Right lobe of liver (tissue), 6 donors: Measurements from ENCODE around the gene ACCSL. TPM values are rescaled to one million over a fixed set of nuclear protein-coding genes. Genes with fewer than 3 reads are reported as not detected.

ENCODE experiments used
- ATAC-seq, 4 donors: fragments of 200-7000 bp; cut with Tn5 transposase; one replicate each; pipeline ENCODE4 v1.9.1; 2020; ENCODE audit warnings: mild to moderate bottlenecking in 4 of 4, moderate library complexity in 4 of 4
- DNase-seq, 3 donors: peaks; one replicate each; pipeline ENCODE4 v3.0.0-alpha.2; 2020
- H3K27ac ChIP-seq, 3 donors: fragments of 200-600 bp; one replicate each; pipeline ENCODE4 v1.8.0; 2022
- H3K27me3 ChIP-seq, 2 donors: fragments of 200-600 bp; one replicate each; pipeline ENCODE4 v1.8.0; 2022
- H3K36me3 ChIP-seq, 4 donors: fragments of 200-600 bp; sonication (generic) in 1 of 4; one replicate each; pipeline versions ENCODE4 v1.5.1 to v1.8.0; 2017 to 2022; ENCODE audit warnings: control low read depth in 1 of 4
- H3K4me1 ChIP-seq, 4 donors: fragments of 200-600 bp; sonication (generic) in 1 of 4; one replicate each; pipeline versions ENCODE4 v1.5.1 to v1.8.0; 2017 to 2022; ENCODE audit warnings: control low read depth in 1 of 4
- H3K4me3 ChIP-seq, 3 donors: fragments of 200-600 bp; one replicate each; pipeline ENCODE4 v1.8.0; 2022
- H3K9me3 ChIP-seq, 4 donors: fragments of 200-600 bp; sonication (generic) in 1 of 4; one replicate each; pipeline versions ENCODE4 v1.5.1 to v1.8.0; 2017 to 2022; ENCODE audit warnings: control low read depth in 1 of 4
- CTCF ChIP-seq, 4 donors: fragments of 200-600 bp in 3 of 4; fragments of 450-650 bp in 1 of 4; IDR thresholded peaks; one replicate each; pipeline versions ENCODE4 v1.5.1 to v1.8.0; 2016 to 2022; ENCODE audit warnings: antibody characterized with exemption in 4 of 4, mild to moderate bottlenecking in 2 of 4
- POLR2A ChIP-seq: fragments of 450-650 bp; IDR thresholded peaks from one replicate; pipeline ENCODE4 v1.6.1; 2017; ENCODE audit warnings: antibody characterized with exemption, mild to moderate bottlenecking
- WGBS: methylation state at CpG from one replicate; pipeline ENCODE4 v1.1.6; 2018; ENCODE audit warnings: low coverage, low lambda C conversion rate; ENCODE audit not compliant: insufficient coverage; ENCODE audit errors: missing lambda C conversion rate; 5-methylcytosine and 5-hydroxymethylcytosine counted together
- intact Hi-C, 2 donors: fragments of 100-400 bp; cut with DNase I; formaldehyde crosslinking; loops; one replicate each; pipeline versions ENCODE4 v1.11.2 to v1.14.1; 2022
- total RNA-seq, 6 experiments: library from RNA; depleted of rRNA in 2 of 6; stranded (reverse); fragments of >200 nt in 2 of 6; fragmentation: NEBNext Ultra II Directional in 3 of 6; extraction: Animal tissue kit (Norgen Biotek cat#: 25700) in 3 of 6; gene quantifications; one replicate each; pipeline versions ENCODE4 v1.1.0 to v1.2.4, GENCODE V29; 2016 to 2023
- donor health status: DM: no; HTN: yes; CAD: no.
- donor health status: DM: no; HTN: no; CAD: no.
- donor health status: DM: no; HTN: no; CAD: no.
- donor health status: DM: no; HTN: yes; CAD: no.
- donor health status: DM: no; HTN: yes; CAD: no.

Gene ACCSL
- total RNA-seq, 6 experiments from 2014 or later = not detected

GRCh38 chr11:44065841-44066731 lies 18.3 kb downstream of the ACCSL start, which contains the start of gene ACCS:
Gene ACCS, plus strand, starts transcription at chr11:44066270. Its CDS starts 1,358 bp downstream, at chr11:44067628.
- peak; percentile 96 to 97 (median 97) for DNase-seq
- intact Hi-C loops = no loop called here
- no peaks in the 10 kb centered on the region for H3K36me3 ChIP-seq
- no peaks in the 10 kb centered on the region for H3K9me3 ChIP-seq
- ATAC-seq = peak; percentile 96 to 99 (median 98)
- H3K4me3 ChIP-seq = peak within 1 kb of the TSS; percentile 76 to 80 (median 77)
- peak within 1 kb of the TSS; percentile 70 to 92 (median 71) for H3K27ac ChIP-seq
- 3% methylated on average over 31 of the region's 70 CpGs for WGBS
- H3K27me3 ChIP-seq = no peaks in the 10 kb centered on the region
- TF ChIP-seq CTCF (IDR thresholded peaks at IDR 0.05) (peak; percentile 82 to 94 (median 91)), POLR2A (peak; percentile 73)
- peaks cover 0 to 3% (median 0%) of the 10 kb centered on the region in 4 donors for H3K4me1 ChIP-seq

GRCh38 chr11:44066732-44067141 lies 19.0 kb downstream of the ACCSL start:
- Histone ChIP-seq H3K27me3 (no peaks in the 10 kb centered on the region), H3K9me3 (no peaks in the 10 kb centered on the region), H3K36me3 (no peaks in the 10 kb centered on the region), H3K4me1 (peaks cover 0 to 3% (median 0%) of the 10 kb centered on the region in 4 donors), H3K27ac (peak overlapping the region; percentile 70 to 92 (median 71)), H3K4me3 (peak overlapping the region; percentile 76 to 80 (median 77))
- 39% methylated on average over 10 of the region's 10 CpGs for WGBS
- peak in 1 of 4 donors; percentile 52 for ATAC-seq
- intact Hi-C loops = no loop called here
- TF ChIP-seq CTCF (IDR thresholded peaks at IDR 0.05) (no peak), POLR2A (no peak)
- DNase-seq = no peak

- WGBS = 73% methylated on average over 4 of the region's 5 CpGs
- Histone ChIP-seq H3K36me3 (no peaks in the 10 kb centered on the region), H3K9me3 (no peaks in the 10 kb centered on the region), H3K27me3 (no peaks in the 10 kb centered on the region), H3K4me3 (peak overlapping the region in 2 of 3 donors; percentile 76 to 80), H3K4me1 (peaks cover 0 to 3% (median 0%) of the 10 kb centered on the region in 4 donors), H3K27ac (no peak overlapping the region)
- intact Hi-C loops = no loop called here
- TF ChIP-seq CTCF (IDR thresholded peaks at IDR 0.05) = no peak
- TF ChIP-seq POLR2A = no peak
- no peak for ATAC-seq
- DNase-seq = no peak
Observed at GRCh38 chr11:44067266-44067665, 19.5 kb downstream of the ACCSL start.

GRCh38 chr11:44068180-44068579 lies 20.4 kb downstream of the ACCSL start:
- no peak for DNase-seq
- intact Hi-C loops = no loop called here
- H3K36me3 ChIP-seq = no peaks in the 10 kb centered on the region
- no peak overlapping the region for H3K4me3 ChIP-seq
- TF ChIP-seq POLR2A (no peak), CTCF (IDR thresholded peaks at IDR 0.05) (no peak)
- H3K27ac ChIP-seq = no peak overlapping the region
- H3K9me3 ChIP-seq = no peaks in the 10 kb centered on the region
- H3K4me1 ChIP-seq = peaks cover 0 to 3% (median 0%) of the 10 kb centered on the region in 4 donors
- 100% methylated on average over 1 of the region's 2 CpGs for WGBS
- ATAC-seq = no peak
- no peaks in the 10 kb centered on the region for H3K27me3 ChIP-seq
